Subcutaneous adipose tissue (tissue), 4 donors: ENCODE results near the gene FAM20A. TPM values are rescaled to one million over a fixed set of nuclear protein-coding genes. Genes with fewer than 3 reads are reported as not detected.

Source experiments
- total RNA-seq, 4 donors: library from RNA; depleted of rRNA; stranded (reverse); fragments of >200 nt; gene quantifications; one replicate each; pipeline ENCODE4 v1.1.0, GENCODE V29; 2016
- TF ChIP-seq, protein P1 (sequence below): fragments of 450-650 bp; IDR thresholded peaks from one replicate; pipeline ENCODE4 v1.5.1; 2016; ENCODE audit warnings: low read depth, mild to moderate bottlenecking, control low read depth, antibody characterized with exemption, moderate library complexity

Gene FAM20A
- total RNA-seq, 4 donors from 2014 or later = 7.7 to 17.0 (median 12.3) TPM

DNA sequence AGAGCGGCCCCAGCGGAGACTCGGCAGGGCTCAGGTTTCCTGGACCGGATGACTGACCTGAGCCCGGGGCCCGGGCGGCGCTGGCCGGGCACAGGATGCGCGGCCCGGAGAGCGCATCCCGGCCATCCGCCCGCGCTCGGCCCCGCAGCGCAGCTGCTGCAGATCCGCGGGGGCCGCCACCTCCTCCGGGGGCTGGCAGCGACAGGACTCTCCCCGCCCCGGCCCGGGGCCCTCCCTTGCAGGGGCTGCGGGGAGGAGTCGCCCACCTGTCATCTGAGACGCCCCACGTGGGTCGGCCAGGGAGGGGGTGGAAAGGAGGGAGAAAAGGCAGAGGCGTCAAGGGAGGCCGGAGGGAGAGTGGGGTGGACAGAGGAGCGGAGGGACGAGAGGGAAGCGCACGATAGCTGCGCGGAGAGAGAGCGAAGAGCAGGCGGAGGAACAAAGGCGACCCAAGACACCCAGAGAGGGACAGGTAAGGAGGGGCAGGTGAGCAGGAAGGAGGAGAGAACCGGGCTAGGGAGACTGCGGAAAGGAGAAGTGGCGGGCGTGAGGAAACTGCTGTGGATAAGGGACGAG is 89.4 kb downstream of the FAM20A start:
- TF ChIP-seq, protein P1, sequence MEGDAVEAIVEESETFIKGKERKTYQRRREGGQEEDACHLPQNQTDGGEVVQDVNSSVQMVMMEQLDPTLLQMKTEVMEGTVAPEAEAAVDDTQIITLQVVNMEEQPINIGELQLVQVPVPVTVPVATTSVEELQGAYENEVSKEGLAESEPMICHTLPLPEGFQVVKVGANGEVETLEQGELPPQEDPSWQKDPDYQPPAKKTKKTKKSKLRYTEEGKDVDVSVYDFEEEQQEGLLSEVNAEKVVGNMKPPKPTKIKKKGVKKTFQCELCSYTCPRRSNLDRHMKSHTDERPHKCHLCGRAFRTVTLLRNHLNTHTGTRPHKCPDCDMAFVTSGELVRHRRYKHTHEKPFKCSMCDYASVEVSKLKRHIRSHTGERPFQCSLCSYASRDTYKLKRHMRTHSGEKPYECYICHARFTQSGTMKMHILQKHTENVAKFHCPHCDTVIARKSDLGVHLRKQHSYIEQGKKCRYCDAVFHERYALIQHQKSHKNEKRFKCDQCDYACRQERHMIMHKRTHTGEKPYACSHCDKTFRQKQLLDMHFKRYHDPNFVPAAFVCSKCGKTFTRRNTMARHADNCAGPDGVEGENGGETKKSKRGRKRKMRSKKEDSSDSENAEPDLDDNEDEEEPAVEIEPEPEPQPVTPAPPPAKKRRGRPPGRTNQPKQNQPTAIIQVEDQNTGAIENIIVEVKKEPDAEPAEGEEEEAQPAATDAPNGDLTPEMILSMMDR = no peak

DNA sequence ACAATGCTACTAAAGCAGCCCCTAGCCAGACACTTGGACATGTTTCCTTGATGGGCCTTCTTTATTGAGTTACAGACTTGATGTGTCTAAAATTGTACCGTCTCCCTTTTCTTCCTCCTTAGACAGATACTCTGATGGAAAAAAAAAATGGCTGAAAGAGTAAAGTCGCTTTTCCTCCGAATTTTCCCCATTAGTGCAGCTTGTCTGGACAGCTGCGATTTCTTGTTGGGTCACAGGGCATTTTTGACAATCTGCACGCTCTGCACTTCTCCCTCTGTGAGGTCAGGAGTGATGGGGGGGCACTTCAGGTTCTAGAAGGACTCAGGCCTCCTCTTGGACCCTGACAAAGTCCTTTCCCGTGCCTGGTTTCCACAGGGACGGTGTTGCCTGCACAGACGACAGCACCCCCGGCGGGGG is 89.9 kb downstream of the FAM20A start:
- TF ChIP-seq, protein P1 = no peak

DNA sequence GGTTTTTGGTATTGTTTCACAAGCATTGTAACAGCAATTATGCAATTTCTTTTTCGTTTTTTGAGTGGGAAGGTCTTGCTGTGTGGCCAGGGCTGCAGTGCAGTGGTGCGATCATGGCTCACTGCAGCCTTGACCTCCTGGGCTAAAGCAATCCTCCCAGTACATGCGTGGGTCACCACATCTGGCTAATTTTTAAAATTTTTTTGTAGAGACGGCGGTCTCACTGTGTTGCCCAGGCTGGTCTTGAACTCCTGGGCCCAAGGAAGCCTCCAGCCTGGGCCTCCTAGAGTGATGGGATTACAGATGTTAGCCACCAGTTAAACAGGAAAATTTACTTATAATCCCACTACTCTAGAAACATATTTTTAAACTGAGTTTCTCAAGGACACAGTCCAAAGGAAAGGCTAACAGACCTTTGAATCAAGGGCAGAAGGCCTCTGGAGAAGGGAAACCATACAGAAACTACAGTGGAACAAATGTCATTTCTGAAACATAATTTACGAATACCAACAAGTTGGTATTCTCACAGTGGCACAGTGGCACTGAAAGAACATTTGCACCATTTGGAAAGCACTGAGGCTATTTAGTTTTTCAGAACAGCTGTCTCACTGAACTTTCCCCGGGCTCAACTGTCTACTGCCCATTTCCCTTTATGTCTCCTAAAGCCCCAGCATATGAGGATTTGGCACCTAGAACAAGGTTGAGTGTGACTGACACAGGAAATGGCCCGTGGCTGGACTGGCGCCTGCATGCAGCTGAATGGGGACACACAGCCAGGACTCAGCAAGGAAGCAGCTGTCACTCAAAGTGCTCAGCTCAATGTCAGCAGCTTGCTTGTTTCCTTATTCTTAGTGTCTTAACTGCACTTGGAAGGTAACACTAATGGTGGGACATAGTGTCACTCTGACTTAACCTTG is 91.8 kb downstream of the FAM20A start:
- TF ChIP-seq, protein P1 = no peak

DNA sequence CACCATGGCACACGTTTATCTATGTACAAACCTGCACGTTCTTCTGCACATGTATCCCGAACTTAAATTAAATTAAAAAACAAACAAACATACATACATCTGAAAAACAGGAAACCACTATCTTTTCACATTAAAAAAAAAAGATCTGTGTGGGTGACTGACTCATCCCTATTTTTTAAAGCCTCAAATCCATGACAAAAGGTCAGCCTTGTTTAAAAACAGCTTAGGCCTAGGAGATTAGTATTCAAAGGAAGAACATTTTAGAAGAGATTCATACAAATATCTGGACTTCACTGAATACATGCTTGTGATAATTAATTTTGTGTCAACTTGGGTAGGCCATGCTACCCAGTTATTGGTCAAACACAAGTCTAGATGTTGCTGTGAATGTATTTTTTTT is 93.6 kb downstream of the FAM20A start:
- TF ChIP-seq, protein P1 = no peak

DNA sequence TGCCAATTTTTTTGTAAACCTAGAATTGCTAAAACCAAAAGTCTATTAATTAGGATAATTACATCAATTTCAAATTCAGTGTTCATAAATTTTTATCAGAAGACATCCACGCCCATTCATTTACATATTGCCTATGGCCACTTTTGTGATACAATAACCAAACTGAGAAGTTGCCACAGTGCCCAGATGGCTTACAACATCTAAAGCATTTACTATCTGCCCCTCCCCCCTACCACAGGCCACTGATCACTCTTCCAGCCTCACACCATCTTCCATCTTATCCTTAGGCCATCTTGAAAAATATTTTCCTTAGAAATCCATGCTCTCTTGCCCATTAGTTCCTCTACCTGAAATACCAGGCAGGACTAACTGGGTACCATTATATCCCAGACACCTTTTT is 95.2 kb downstream of the FAM20A start:
- TF ChIP-seq, protein P1 = no peak

DNA sequence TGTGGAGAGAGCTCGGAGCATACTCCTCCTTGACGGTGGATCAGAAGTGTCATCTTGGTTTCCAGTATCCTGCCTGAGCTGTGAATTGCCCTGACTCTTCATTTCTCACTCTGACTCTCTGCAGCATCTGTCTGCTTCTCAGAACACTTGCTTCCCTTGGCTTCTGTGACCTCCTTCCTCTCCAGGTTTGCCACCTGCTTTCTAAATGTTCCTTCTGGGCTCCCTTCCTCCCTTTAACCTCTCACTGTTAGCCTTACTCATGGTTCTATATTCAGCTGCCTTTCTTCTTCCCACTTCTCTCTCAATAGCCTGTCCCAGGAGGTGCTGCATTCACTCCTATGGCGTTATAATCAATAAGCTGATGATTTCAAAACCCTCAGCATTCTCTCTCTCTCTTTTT is 100.1 kb downstream of the FAM20A start:
- TF ChIP-seq, protein P1 = no peak

DNA sequence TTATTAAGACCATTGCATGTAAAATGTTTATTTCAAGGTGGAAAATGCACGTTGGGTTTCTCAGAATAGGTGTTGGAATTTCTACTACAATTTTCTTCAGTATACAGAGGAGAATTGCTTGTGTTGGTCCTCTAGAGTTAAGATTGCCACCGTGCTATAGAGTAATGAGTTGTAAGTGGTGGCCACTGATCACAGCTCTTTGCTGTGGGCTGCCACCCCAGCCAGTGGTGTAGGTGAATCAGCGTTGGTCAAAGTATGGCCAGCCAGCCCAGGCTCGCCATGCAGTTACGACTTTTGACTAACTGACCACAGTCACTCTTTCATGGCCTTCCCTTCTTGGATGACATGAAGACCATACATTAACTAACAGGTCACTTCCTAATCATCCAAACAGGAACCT is 101.6 kb downstream of the FAM20A start:
- TF ChIP-seq, protein P1 = no peak
